ENCODE results near the gene BRI3. TPM values are rescaled to one million over a fixed set of nuclear protein-coding genes. Genes with fewer than 3 reads are reported as not detected.

BRI3 gene
- total RNA-seq, 2 experiments from 2014 or later, result 35.0 to 35.5 TPM

Other genes with a start within 250 kb of the BRI3 start
- gene LMTK2, start 174.8 kb upstream of the BRI3 start, total RNA-seq, result 10 to 100 TPM; 10.2 TPM
- not detected for gene BHLHA15, start 70.2 kb upstream of the BRI3 start, total RNA-seq
- gene TECPR1, start 29.5 kb upstream of the BRI3 start, total RNA-seq, result 10 to 100 TPM; 49.3 to 55.9 TPM
- gene BAIAP2L1, start 119.4 kb downstream of the BRI3 start, total RNA-seq, result 1 to 10 TPM in 1 of 2 experiments, under 1 TPM in 1; 0.89 to 1.0 TPM